PFSK-1 (cell line): ENCODE results near the gene IFT74.

Source experiments
- FOXP2 ChIP-seq: optimal IDR thresholded peaks from 2 replicates; pipeline ENCODE3; 2011; ENCODE audit warnings: borderline replicate concordance, control low read depth, inconsistent platforms; ENCODE audit not compliant: insufficient read depth; ENCODE audit errors: extremely low read length, extremely low read depth
- POLR2AphosphoS5 ChIP-seq: IDR thresholded peaks from 2 replicates; pipeline ENCODE4 v1.6.1; 2012; ENCODE audit warnings: low read depth, mild to moderate bottlenecking, control low read depth, low read length, moderate library complexity
- REST ChIP-seq, 2 experiments: IDR thresholded peaks; 2 replicates each; pipeline versions ENCODE4 v1.6.1 to v1.8.0; 2011 to 2012; ENCODE audit warnings: low read depth in 2 of 2, low read length in 2 of 2, control low read depth in 1 of 2, inconsistent platforms in 1 of 2, mild to moderate bottlenecking in 1 of 2, moderate library complexity in 1 of 2; ENCODE audit not compliant: insufficient read depth in 1 of 2
- SIN3A ChIP-seq: IDR thresholded peaks from 2 replicates; pipeline ENCODE4 v1.6.1; 2012; ENCODE audit warnings: mild to moderate bottlenecking, low read length, moderate library complexity, borderline replicate concordance; ENCODE audit not compliant: insufficient read depth
- TAF1 ChIP-seq: IDR thresholded peaks from 2 replicates; pipeline ENCODE4 v1.6.1; 2012; ENCODE audit warnings: low read length, control low read depth, borderline replicate concordance; ENCODE audit not compliant: insufficient read depth

Gene IFT74

DNA sequence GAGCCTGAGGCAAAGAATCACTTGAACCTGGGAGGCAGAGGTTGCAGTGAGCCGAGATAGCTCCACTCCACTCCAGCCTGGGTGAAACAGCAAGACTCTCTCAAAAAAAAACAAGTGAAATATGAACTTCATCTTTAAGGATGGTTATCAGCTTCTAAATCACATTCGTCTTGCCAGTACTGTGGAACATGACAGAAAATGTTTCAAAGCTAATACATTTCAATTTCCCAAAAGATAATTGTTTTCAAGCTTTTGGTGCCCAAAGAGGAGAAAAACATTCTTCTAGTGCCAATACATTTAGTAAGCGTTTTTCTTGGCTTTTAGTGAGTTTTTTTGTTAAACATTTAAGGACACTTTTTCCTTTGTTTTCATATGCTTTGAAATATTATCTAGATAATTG, 4.4 kb upstream of the IFT74 start:
- TF ChIP-seq TAF1 (no peak), POLR2AphosphoS5 (no peak), REST (IDR thresholded peaks at IDR 0.05; ENCODE audit: insufficient read depth in 1 of 2, low read depth in 2 of 2, low read length in 2 of 2) (no peak), FOXP2 (no peak), SIN3A (no peak)

- no peak for TF ChIP-seq REST (IDR thresholded peaks at IDR 0.05; ENCODE audit: insufficient read depth in 1 of 2, low read depth in 2 of 2, low read length in 2 of 2)
- no peak for TF ChIP-seq SIN3A
- TF ChIP-seq FOXP2, result no peak
- no peak for TF ChIP-seq POLR2AphosphoS5
- TF ChIP-seq TAF1, result no peak
These were observed 2.1 kb upstream of the IFT74 start for GRCh38 chr9:26954050-26954508.

- TF ChIP-seq SIN3A (no peak), TAF1 (no peak), FOXP2 (no peak), REST (IDR thresholded peaks at IDR 0.05; ENCODE audit: insufficient read depth in 1 of 2, low read depth in 2 of 2, low read length in 2 of 2) (no peak), POLR2AphosphoS5 (no peak)
These were observed 849 bp upstream of the IFT74 start for GRCh38 chr9:26955222-26955903.

GRCh38 chr9:26956860-26957233, 635 bp downstream of the IFT74 start:
- TF ChIP-seq REST (IDR thresholded peaks at IDR 0.05; ENCODE audit: insufficient read depth in 1 of 2, low read depth in 2 of 2, low read length in 2 of 2), result no peak
- TF ChIP-seq TAF1, result no peak
- no peak for TF ChIP-seq SIN3A
- TF ChIP-seq POLR2AphosphoS5, result no peak
- no peak for TF ChIP-seq FOXP2

- no peak for TF ChIP-seq POLR2AphosphoS5
- no peak for TF ChIP-seq TAF1
- TF ChIP-seq FOXP2, result no peak
- no peak for TF ChIP-seq SIN3A
- TF ChIP-seq REST (IDR thresholded peaks at IDR 0.05; ENCODE audit: insufficient read depth in 1 of 2, low read depth in 2 of 2, low read length in 2 of 2), result no peak
These were observed 15.5 kb downstream of the IFT74 start for GRCh38 chr9:26971721-26972120.
